ENCODE measurements around the gene NDFIP1. TPM values are rescaled to one million over a fixed set of nuclear protein-coding genes. Genes with fewer than 3 reads are reported as not detected.

NDFIP1 gene
- total and polyA plus RNA-seq, 2 of the 8 experiments (the other 6 are each of a cell fraction or from before 2014, with no cell fraction given): 8.8 to 27.1 TPM

- WGBS, 2 experiments (ENCODE audit: extremely low coverage in 1 of 2, insufficient coverage in 1 of 2, insufficient read length in 1 of 2, insufficient replicate concordance in 2 of 2, low coverage in 1 of 2, low lambda C conversion rate in 2 of 2, missing lambda C conversion rate in 1 of 2): 92% methylated on average over 7 of the region's 7 CpGs; no CpG with 5 or more reads in 1 of the 2 experiments
- H3K27me3 ChIP-seq (replicated peaks in 1 of 4; ENCODE audit: control insufficient read depth in 3 of 4, extremely low read depth in 1 of 4, insufficient read depth in 3 of 4, low read length in 3 of 4): no peaks in the 10 kb centered on the region
- no peaks in the 10 kb centered on the region for H3K4me1 ChIP-seq (replicated peaks in 1 of 4; ENCODE audit: control insufficient read depth in 3 of 4, insufficient read depth in 4 of 4, low read length in 3 of 4)
- peaks cover 2 to 4% of the 10 kb centered on the region in 2 experiments; a peak in 1 of 4 replicates for H3K9me3 ChIP-seq (ENCODE audit: insufficient read depth in 2 of 2, low read depth in 1 of 2, low read length in 1 of 2)
- H2AFZ ChIP-seq (ENCODE audit: low read length): no peak overlapping the region
- no peaks in the 10 kb centered on the region for H3K23me2 ChIP-seq (ENCODE audit: low read depth, low read length)
- H4K91ac ChIP-seq (replicated peaks; ENCODE audit: insufficient read length, low read length): no peak overlapping the region
- H2BK15ac ChIP-seq (ENCODE audit: low read length): no peak overlapping the region
- TF ChIP-seq RXRA (IDR thresholded peaks at IDR 0.05; ENCODE audit: insufficient read depth, low read depth, low read length) (no peak), E2F6 (IDR thresholded peaks at IDR 0.05) (no peak), KDM1A (IDR thresholded peaks at IDR 0.05; ENCODE audit: borderline replicate concordance, low read length) (no peak), CTCF (IDR thresholded peaks at IDR 0.05; ENCODE audit: control extremely low read depth in 1 of 3, insufficient read depth in 1 of 3, low read depth in 1 of 3, low read length in 3 of 3) (no peak), ZNF274 (IDR thresholded peaks at IDR 0.05; ENCODE audit: borderline replicate concordance, extremely low read depth, low read length) (no peak), TEAD4 (IDR thresholded peaks at IDR 0.05; ENCODE audit: low read depth, low read length) (no peak), CTBP2 (IDR thresholded peaks at IDR 0.05; ENCODE audit: borderline replicate concordance, insufficient read depth, insufficient read length, low read length) (no peak), BCL11A (IDR thresholded peaks at IDR 0.05; ENCODE audit: low read depth in 2 of 2, low read length in 2 of 2) (no peak), SP1 (IDR thresholded peaks at IDR 0.05; ENCODE audit: low read depth, low read length) (no peak)
- no peaks in the 10 kb centered on the region for H3K79me1 ChIP-seq (ENCODE audit: low read depth, low read length)
- H2AK5ac ChIP-seq (ENCODE audit: low read depth, low read length): no peak overlapping the region
- H3K23ac ChIP-seq (ENCODE audit: insufficient read length): no peak overlapping the region
- H3K14ac ChIP-seq (ENCODE audit: insufficient read length): no peak overlapping the region
- H3K9ac ChIP-seq (replicated peaks in 1 of 4; ENCODE audit: extremely low read depth in 1 of 4, low read depth in 3 of 4, low read length in 3 of 4): no peak overlapping the region
- DNase-seq (ENCODE audit: low read depth in 1 of 2, low spot score in 2 of 2) (no peak), FAIRE-seq (no peak)
- H3K79me2 ChIP-seq (ENCODE audit: control insufficient read depth in 1 of 2, insufficient read depth in 2 of 2, low read length in 2 of 2): no peaks in the 10 kb centered on the region
- no peak overlapping the region for H3K56ac ChIP-seq (replicated peaks; ENCODE audit: insufficient read length, low read depth, low read length)
- H4K5ac ChIP-seq (ENCODE audit: insufficient read length, low read depth, low read length): no peak overlapping the region
- H3K18ac ChIP-seq (ENCODE audit: extremely low read depth, low read length): no peak overlapping the region
- H2BK120ac ChIP-seq (replicated peaks; ENCODE audit: low read depth, low read length): no peak overlapping the region
- H4K20me1 ChIP-seq (replicated peaks in 1 of 2; ENCODE audit: control insufficient read depth in 1 of 2, insufficient read depth in 2 of 2, low read length in 2 of 2): no peaks in the 10 kb centered on the region
- no peak overlapping the region for H2BK5ac ChIP-seq (ENCODE audit: low read depth, low read length)
- no peak overlapping the region for H3K4me2 ChIP-seq (ENCODE audit: insufficient read depth in 1 of 2, low read depth in 2 of 2, low read length in 2 of 2)
- ChIA-PET CTCF (ENCODE audit: partially characterized antibody) (interaction anchor here (1.6 kb wide), 1 partner anchor 13 kb away, joined by 3 read pairs; no protein-coding TSS in a partner anchor), POLR2A (ENCODE audit: partially characterized antibody) (interaction anchor here (1.3 kb wide), 1 partner anchor 29 kb away, joined by 3 read pairs; the partner anchor contains the start of gene NDFIP1)
- no peak overlapping the region for H3K27ac ChIP-seq (ENCODE audit: low read depth, low read length)
- H3K36me3 ChIP-seq (ENCODE audit: control insufficient read depth in 2 of 4, insufficient read depth in 4 of 4, low read length in 3 of 4): no peaks in the 10 kb centered on the region
- no peak overlapping the region for H3K4me3 ChIP-seq (ENCODE audit: extremely low read depth in 1 of 4, insufficient read depth in 2 of 4, low read depth in 3 of 4, low read length in 4 of 4)
- no peak overlapping the region for H3K4ac ChIP-seq (replicated peaks; ENCODE audit: insufficient read length, low read depth, low read length)
- no peak overlapping the region for H2BK12ac ChIP-seq (ENCODE audit: low read depth, low read length)
- no peak overlapping the region for H4K8ac ChIP-seq (ENCODE audit: extremely low read depth, insufficient read depth, low read length)
- H2BK20ac ChIP-seq (ENCODE audit: low read length): no peak overlapping the region
Observed at GRCh38 chr5:142080248-142080647, 28.3 kb upstream of the NDFIP1 start.
